ENCODE results near the gene LHFPL5. TPM values are rescaled to one million over a fixed set of nuclear protein-coding genes. Genes with fewer than 3 reads are reported as not detected.
A peak's percentile ranks its signal among the peaks of the same experiment; 100 is the strongest.

Gene LHFPL5
- not detected for polyA plus RNA-seq (ENCODE audit: insufficient read length in 12 of 12)
- long read RNA-seq, donor 1, partial matches to known transcripts, result 91 of 91 reads
- long read RNA-seq, donor 1, other reads (novel, unspliced or antisense), result 0 of 91 reads
- long read RNA-seq, donor 2, result 0 reads
- long read RNA-seq, donor 3, result 0 reads
- long read RNA-seq, donor 4, result 0 reads
- long read RNA-seq, donor 5, result 0 reads
- long read RNA-seq, donor 6, result 0 reads
- long read RNA-seq, donor 7, result 0 reads
- long read RNA-seq, donor 8, result 0 reads
- long read RNA-seq, donor 9, partial matches to known transcripts, result 14 of 14 reads
- long read RNA-seq, donor 9, other reads (novel, unspliced or antisense), result 0 of 14 reads
- long read RNA-seq, donor 10, result 0 reads
- long read RNA-seq, donor 11, result 0 reads

DNA sequence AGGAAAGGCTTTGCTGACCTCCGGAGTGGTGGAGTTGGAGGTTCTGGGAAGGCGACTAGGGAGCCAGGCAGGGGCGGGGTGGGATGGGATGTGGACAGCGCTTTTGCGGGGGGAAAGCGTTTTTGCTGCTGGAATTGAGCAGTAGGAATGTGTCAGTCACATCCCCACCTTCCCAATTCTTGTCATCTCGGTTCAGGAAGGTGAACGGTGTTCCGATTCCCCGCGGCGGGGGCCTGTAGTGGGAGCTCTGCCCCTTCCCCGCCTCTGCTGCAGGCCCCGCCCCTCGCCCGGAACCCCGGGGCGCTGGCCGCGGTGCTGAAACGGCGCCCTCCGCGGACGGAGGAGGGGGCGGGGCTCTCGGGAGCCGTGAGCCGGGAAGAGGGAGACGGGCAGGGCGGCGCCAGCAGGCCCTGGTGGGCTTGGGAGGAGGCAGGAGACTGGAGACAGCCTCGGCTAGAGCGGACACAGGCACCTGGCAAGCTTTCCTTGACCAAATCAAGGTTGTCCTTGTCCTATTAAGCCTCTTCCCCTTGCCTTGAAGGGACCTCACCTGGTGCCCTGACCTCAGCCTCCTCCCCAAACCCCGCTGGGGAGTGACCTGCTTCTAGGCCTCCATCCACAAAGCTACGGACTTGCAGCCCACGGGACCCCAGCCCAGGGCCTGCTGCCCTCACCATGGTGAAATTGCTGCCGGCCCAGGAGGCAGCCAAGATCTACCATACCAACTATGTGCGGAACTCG, at the start of gene LHFPL5:
Gene LHFPL5 (plus strand): TSS at position 357 of the 741 bp plus-strand sequence. CDS start 319 bp downstream, at position 676.
- peak; percentile 52 for DNase-seq

DNA sequence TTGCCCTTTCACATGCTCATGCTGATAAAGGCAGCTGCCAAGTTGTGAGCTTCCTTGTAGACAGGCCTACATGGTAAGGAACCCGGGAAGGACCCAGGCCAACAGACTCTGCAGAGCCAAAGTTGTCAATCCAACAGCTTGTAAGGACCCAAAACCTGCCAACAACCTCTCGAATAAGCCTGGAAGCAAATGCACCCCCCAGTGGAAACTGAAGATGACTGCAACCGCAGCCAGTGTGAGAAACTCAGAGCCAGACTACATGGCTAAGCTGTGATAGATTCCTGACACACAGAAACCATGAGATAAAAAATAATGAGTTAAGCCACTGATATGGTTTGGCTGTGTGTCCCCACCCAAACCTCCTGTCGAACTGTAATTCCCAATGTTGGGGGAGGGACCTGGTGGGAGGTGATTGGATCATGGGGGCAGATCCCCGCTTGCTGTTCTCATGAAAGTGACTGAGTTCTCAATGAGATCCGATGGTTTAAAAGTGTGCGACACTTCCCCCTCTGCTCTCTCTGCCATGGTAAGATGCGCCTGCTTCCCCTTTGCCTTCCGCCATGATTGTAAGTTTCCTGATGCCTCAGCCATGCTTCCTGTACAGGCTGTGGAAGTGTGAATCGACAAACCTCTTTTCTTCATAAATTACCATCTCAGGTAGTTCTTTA, 47.6 kb upstream of the LHFPL5 start:
- no peak for DNase-seq

DNA sequence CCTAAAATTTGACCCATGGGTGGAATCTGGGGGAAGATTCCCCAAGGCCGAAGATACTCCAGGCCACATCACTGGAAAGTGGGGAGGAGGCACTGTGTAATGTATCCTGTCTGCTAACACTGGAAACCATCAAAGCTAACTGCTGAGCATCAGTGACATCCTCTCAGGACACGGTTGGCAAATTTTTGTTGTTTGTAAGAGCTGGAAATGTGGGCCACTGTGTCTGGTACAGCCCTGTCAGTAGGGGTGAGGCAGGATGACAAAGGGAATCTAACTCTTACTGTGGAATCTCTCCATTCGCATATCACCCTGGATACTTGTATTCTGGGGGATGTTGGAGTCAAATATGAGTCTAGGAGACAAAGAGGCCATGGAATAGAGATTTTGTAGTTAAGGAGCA, 45.7 kb upstream of the LHFPL5 start:
- no peak for DNase-seq

DNA sequence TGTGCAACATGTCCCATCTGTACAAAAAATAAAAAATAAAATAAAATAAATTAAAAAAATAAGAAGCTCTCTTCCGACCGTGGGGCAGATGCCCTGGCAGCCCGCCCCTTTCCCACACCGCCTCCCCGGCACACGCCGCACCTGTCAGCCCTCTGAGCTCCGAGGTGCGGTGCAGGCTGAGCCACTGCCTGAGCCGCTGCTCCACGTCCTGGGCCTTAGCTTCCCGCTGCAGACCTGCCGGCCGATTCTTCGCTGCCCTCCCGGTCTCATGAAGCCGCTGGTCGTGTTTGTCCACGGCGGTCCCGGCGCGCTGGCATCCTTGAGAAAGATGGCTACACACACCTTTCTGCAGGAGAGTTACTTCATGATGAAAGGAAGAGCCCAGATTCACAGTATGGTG, 39.4 kb upstream of the LHFPL5 start:
- no peak for DNase-seq

DNA sequence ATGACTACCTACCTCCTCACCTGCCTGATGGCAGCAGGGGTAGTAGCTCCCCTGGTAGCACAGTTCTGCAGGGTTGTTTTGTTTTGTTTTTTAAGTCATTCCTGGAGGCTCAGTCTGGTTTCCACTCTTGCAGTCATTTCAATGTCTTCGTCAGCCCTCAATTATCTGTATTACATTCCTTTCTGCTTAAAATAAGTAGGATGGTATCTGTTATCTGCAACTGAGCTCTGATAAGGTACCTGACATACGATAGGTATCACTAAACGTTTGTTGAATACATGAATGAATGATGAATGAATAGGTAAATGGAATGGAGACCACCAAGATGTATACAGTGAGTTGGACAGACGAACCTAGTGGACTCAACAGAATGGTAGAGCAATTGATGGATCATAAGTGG, 35.9 kb upstream of the LHFPL5 start:
- DNase-seq, result no peak

DNA sequence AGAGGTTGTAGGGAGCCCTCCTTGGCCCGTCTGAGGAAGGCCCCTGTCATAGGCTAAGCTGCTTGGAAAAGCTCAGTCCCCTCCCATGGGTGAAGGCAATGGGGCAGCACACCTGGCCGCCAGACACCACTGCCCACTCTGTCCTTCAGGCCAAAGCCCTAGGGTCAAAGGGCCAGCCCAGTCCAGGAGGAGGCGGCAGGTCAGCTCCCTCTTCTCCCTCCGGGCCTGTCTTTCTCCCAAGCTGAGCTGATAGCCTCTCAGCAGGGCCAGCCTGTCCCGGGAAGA, 33.9 kb upstream of the LHFPL5 start:
- DNase-seq, result no peak

DNA sequence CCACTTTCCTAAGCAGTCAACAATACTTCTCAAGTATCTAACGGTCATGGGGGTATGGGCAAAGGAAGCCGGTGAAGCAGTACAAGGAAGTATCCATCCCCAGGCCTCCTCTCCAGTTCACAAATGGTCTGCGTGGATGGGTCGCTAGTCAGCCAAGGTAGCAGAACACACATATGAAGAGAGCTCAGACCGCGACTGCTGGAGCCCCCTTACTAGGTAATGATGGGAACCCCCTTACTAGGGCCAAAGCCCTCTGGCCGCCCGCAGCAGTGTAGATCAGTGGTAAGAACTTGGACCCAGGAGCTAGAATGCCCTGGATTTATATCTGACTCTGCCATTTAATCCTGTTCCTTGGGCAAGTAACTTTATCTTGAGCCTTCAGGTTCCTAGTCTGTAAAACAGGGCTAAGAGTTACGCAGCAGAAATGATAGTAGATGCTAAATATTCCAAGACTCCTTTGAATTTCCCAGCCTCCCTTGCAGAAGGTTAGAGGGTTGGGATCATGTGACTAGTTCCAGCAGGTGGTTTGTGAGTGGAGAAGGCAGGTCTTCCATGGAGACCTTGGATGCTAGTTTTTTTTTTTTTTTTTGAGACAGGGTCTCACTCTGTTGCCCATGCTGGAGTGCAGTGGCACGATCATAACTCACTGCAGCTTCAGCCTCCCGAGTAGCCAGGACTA, 30.9 kb upstream of the LHFPL5 start:
- DNase-seq, result no peak

DNA sequence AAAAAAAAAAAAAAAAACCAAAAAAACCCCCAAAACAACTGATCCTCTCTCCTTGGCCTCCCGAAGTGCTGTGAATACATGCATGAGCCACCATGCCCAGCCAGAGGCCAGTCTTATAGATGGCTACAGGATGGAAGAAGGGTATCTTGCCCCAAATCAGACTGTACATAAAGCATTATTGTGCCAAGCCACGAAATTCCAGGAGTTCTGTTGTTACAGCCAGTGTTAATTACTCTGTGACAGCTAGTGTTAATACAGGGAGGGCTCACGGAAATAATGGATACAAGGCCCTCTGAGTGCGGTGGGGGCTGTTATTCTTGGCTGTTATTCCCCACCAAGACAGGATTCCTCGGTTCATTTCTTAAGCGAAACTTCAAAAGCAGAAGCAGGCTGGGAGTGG, 30.1 kb upstream of the LHFPL5 start:
- no peak for DNase-seq

DNA sequence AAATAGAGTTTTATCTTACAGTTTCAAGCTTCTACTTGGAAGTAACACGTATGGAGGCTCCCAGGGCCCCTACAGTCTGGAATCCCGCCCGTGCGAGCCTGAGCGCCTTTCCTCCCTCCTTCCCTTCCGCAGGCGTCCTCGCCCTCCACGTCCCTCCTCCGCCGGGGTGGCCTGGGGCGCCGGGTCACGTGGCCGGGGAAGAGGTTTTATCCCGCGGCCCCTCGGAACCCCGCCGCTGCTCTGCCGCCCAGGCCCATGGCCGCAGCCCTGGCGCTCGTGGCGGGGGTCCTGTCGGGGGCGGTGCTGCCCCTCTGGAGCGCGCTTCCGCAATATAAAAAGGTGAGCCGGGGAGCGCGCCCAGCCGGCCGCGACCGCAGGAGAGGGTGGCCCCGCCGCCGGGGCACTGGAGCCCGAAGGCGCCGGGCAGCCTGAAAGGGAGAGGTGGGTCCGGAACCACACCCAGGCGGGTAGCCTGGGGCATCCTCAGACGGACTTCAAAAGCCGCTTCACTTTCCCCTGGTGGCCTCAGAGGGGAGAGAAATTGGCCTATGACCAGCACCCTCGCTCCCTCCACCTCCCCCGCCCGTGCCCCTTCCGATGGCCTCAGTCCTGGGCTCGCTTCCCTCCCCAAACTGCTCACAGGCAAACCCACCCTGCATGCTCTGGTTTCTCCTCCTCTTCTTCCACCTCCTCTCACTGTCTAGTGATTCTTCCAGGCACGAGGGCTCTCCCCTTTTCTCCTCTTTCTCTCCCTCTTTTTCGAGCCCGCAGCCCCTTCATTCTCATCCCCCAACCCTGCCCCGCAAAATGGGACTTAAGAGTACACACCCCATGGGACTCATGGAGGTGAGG, 28.6 kb upstream of the LHFPL5 start, which contains the start of gene CLPSL2:
Gene CLPSL2 (plus strand): TSS at position 235 of the 852 bp plus-strand sequence. CDS start 21 bp downstream, at position 256.
- DNase-seq, result no peak

DNA sequence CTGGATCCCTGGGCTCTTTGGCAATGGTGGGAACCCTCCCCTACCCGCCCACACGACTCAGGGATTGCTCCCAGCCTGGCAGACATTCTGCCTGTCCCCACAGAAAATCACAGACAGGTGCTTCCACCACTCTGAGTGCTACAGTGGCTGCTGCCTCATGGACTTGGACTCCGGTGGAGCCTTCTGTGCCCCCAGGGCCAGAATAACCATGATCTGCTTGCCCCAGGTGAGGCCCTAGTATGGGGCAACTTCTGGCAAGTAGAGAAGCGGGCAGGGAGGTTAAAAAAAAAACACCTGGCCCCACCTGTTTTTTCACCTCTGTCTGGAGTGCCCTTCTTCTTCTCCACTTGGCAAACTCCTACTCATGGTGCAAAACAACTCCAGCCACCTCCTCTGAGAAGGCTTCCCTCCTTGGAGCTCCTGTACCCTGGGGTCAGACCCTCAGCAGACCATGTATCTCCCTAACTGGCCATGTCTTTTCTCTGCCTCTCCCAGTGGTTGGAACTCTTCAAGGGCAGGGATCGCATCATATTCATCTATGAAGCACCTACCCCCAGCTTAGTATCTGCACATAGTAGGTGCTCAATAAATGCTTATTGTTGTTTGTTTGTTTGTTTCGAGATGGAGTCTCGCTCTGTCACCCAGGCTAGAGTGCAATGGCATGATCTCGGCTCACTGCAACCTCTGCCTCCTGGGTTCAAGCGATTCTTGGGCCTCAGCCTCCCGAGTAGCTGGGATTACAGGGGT, 27.6 kb upstream of the LHFPL5 start:
- DNase-seq, result no peak

DNA sequence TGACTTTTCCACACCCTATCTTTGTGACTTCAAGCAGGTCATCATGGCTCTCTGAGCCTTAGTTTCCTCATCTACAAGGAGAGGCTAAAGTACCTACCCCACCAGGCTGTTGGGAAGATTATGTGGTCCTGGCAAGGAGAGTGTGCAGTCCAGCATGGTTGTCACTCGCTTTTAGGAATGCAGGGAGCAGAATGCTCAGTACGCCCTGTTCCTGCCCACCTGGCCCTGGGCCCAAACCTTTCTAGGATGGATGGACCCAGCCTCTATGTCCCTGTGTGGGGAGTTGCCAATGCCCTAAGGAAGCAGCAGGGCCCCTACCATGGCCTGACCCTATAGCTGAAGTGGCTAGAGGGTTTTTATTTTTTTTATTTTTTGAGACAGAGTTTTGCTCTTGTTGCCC, 26.7 kb upstream of the LHFPL5 start:
- no peak for DNase-seq

DNA sequence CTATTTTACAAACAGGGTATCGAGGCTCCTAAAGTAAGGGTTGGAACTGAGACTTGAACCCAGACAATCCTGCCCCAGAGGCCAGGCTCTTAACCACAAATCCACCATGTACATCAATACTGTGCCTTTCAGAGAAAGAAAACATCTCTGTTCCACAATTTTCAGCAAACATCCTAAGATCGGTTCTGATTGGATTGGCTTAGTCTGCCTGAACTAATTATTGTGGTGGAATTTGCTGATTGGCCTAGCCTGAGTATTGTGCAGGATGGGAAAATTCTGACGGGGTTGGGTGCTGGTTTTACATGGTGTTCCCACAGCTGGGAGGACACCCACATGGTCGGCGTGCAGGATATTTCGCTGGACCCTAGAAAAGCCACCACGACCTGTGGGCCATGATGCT, 24.4 kb upstream of the LHFPL5 start, which contains the start of gene CLPSL1:
Gene CLPSL1 (plus strand): TSS at position 301 of the 400 bp plus-strand sequence. CDS start 92 bp downstream, at position 393.
- DNase-seq, result no peak

DNA sequence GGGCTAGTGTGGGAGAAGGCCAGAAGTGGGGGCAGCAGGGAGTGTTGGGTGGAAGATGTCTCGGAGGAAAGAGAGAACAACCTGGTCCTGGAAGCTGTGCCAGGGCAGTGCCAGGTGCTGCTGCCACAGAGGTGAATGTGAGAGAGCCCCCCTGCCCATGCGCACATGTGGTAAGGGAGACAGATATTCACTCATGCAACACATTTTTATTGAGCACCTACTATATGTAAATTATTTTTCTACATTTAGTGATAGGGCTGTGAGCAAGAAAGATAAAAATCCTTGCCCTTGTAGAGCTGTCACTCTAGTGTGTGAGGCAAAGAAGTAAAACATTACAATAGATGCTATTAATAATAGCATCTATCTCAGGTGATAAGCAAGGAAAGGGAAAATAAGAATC, 23.9 kb upstream of the LHFPL5 start:
- no peak for DNase-seq

DNA sequence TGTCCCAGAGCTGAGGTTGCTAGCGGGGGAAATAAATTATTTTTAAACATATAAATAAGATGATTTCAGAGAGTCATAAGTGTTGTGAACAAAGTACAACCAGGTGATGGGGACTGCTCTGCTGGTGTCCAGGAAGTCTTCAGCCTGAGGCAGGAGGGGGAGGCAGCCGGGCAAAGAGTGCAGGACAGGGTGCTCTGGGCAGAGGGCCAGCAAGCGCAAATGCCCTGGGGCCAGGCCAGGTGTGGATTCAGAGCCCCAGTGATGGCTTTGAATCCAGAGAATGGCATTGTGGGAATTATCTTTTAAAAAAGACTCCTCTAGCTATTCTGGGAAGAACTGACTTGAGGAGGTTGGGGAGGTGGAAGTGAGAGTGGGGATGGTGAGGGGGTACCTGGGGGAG, 22.7 kb upstream of the LHFPL5 start:
- DNase-seq, result no peak

DNA sequence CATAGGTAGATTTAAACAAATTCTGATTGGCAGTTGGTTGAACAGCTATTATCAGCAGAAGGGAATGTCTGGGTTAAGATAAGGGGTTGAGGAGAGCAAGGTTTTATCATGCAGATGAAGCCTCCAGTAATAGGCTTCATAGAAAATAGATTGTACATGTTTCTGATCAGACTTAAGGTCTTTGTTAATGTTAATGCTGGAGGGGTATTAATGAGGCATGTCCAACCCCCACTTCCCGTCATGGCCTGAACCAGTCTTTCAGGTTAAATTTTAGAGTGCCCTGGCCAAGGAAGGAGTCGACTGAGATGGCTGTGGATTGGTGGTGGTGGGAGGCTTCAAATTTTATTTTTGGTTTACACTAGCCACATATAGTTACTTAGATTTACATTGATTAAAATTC, 21.0 kb upstream of the LHFPL5 start:
- no peak for DNase-seq

DNA sequence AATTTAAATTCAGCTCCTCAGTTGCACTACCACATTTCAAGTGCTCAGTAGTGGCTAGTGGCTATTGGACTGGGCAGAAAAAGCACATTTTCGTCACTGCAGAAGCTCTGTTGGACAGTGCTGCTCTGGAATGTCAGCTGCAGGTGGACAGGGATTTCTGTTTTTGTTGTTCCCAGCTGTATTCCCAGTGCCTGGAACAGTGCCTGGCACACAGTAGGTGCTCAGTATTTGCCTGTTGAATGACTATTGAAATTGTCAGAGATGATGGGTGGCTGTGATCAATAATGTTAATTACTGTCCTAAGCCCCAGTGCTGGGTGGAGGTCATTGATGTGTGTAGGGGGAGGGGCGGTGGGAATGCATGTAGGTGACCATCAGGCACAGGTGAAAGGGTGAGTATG, 18.9 kb upstream of the LHFPL5 start:
- no peak for DNase-seq

DNA sequence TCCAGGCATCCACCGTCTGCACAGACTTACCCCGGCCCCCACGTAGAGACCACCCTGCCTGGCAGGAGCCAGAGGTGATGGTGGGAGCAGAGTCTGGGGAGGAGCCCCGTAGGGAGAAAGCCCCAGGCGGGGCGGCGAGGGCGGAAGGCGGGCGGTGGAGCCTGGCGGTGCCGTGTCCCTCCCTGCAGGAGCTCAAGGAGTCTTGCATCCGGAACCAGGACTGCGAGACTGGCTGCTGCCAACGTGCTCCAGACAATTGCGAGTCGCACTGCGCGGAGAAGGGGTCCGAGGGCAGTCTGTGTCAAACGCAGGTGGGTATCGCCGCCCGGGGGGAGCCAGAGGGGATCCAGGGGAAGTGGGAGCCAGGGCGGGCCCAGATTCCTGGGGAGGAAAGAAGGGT, 18.3 kb upstream of the LHFPL5 start:
- DNase-seq, result no peak

DNA sequence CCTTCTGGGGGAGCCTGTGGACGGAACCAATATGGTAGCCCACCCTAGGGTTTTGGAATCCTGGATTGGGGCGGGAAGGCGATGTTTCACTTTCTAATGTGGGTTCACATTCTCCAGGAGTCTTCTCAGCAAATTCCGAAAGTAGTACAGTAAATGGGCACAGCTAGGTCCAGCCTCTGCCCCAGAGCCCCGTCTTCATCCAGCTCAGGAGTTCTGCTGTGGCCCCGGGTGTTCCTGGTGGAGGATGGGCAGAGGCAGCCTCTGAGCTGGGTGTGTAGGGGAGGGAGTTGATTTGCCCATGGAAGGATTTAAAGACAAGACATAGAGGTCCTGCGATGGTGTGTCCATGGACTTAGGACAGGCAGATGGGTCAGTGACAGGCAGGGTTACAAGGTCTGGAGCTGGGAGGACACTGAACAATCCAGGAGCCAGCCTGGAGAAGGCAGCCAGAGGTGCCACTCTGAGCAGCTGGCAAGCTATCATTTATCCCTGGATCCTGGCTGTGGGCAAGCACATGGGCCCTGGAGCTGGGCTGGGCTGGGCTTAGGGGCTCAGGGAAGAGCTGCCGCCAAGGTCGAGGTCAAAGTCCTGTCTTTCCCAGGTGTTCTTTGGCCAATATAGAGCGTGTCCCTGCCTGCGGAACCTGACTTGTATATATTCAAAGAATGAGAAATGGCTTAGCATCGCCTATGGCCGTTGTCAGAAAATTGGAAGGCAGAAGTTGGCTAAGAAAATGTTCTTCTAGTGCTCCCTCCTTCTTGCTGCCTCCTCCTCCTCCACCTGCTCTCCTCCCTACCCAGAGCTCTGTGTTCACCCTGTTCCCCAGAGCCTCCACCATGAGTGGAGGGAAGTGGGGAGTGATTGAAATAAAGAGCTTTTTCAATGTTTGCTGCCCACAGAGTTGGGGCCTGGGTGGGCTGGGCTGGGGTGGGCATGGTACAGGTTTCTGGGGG, 17.6 kb upstream of the LHFPL5 start:
- DNase-seq, result no peak

DNA sequence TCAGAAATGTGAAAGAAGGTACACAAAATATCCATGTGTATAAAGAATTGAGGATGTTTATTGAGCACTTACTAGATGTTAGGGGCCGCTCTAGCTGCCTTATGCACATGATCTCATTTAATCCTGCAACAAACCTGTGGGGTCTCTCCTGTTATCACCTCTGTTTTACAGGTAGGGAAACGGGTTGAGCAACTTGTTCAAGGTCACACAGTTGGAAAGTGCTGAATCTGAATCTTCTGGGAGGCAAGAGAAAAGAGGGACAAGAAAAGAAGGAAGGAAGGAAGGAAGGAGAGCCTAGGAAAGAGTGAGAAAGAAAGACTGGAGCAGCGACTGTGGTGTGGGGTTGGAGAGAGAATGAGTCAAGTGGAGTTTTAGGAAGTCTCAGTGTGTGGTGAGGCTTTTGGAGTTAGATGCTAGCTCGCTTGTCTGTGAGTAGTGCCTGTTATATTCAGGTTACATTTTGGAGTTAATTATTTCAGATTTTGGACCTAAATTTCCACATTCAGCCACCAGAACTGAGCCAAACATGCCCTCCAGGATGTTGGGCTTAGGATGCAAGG, 16.6 kb upstream of the LHFPL5 start:
- DNase-seq, result no peak

All from muscle of arm (tissue), 14 donors.